Hepatocyte (in vitro differentiated cells): ENCODE measurements around the gene PER1.

Experiments used
- CTCF ChIP-seq: fragments of 200-600 bp; sonication (generic); IDR thresholded peaks from 2 replicates; pipeline ENCODE4 v1.5.1; 2016; ENCODE audit warnings: antibody characterized with exemption, mild to moderate bottlenecking; ENCODE audit not compliant: poor library complexity
- EZH2 ChIP-seq: fragments of 200-600 bp; sonication (generic); IDR thresholded peaks from 2 replicates; pipeline ENCODE4 v1.6.1; 2016; ENCODE audit warnings: antibody characterized with exemption, mild to moderate bottlenecking, borderline replicate concordance
- EZH2phosphoT487 ChIP-seq: fragments of 200-600 bp; sonication (generic); IDR thresholded peaks from one replicate; pipeline ENCODE4 v1.6.1; 2018; ENCODE audit warnings: antibody characterized with exemption, mild to moderate bottlenecking, low read depth, moderate library complexity; ENCODE audit not compliant: unreplicated experiment, severe bottlenecking

DNA sequence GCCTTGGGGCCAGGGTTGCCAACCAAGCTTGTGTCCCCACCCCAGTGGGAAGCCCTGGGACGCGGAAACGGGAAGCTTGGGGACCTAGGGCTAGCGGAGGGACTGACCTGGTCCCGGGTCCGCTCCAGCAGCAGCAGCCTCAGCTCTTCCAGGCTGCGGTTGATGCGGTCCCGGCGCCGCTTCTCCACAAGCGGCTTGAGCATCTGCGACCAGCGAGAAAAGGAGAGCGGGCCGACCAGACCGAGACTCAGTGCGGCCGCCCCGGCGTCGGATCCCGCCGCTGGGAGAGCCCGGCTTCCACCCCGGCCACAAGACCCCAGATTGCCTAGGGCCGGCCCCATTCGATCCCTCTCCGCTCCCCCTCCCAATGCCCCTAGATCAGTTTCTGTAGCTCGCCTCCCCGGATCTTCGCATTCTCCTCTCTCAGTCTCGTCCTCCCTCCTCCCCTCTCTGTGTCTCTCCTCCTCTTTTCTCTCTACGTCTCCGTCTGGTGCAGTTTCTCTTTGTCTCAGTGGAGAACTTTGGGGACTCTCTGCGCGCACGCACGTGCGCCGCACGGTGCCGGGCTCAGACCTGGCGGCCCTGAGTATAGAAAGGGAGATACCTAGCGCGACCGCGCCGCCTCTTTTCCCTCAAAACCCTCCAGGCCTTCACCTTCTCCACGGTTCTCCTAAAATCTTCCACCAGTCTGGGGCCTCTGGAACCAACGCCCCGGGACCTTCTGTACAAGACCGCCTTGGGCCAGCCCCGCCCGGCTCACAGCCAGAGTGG, 29.1 kb downstream of the PER1 start:
- TF ChIP-seq CTCF, result no peak
- peak; percentile 58 for TF ChIP-seq EZH2phosphoT487
- TF ChIP-seq EZH2, result no peak
